OCI-LY1 (cell line): Measurements from ENCODE around the gene PRM1.

Source experiments
- CTCF ChIP-seq: fragments of 200-600 bp; sonication (generic), shearing (Covaris generic); IDR thresholded peaks from 2 replicates; pipeline ENCODE4 v1.5.1; 2017; ENCODE audit warnings: mild to moderate bottlenecking, antibody characterized with exemption, low read length, moderate library complexity, mixed read lengths
- EZH2 ChIP-seq: fragments of 200-600 bp; sonication (generic), shearing (Covaris generic); IDR thresholded peaks from 2 replicates; pipeline ENCODE4 v1.8.0; 2017; ENCODE audit warnings: borderline replicate concordance, mixed run types, mild to moderate bottlenecking, antibody characterized with exemption, low read length, moderate library complexity, mixed read lengths

GRCh38 chr16:11292076-11292748 lies 11.1 kb upstream of the PRM1 start:
- TF ChIP-seq CTCF (no peak), EZH2 (no peak)
